ENCODE data around the gene GPC5. TPM values are rescaled to one million over a fixed set of nuclear protein-coding genes. Genes with fewer than 3 reads are reported as not detected.

The GPC5 gene
- total RNA-seq, 1 donor from 2014 or later = 2.5 TPM

GRCh38 chr13:91965511-91965910 is 567.1 kb downstream of the GPC5 start:
- ATAC-seq = no peak
- intact Hi-C loops (cut with DNase I) = no loop called here
- DNase-seq (ENCODE audit: low spot score) = no peak

GRCh38 chr13:91978571-91978970 is 580.1 kb downstream of the GPC5 start:
- ATAC-seq = no peak
- intact Hi-C loops (cut with DNase I) = no loop called here

GRCh38 chr13:91986761-91987483 is 588.5 kb downstream of the GPC5 start:
- no peak for ATAC-seq
- DNase-seq (ENCODE audit: low spot score) = no peak
- intact Hi-C loops (cut with DNase I) = loop anchor here (10.0 kb wide), 1 partner anchor 258 kb away; no protein-coding TSS in a partner anchor

More at GRCh38 chr13:91978571-91978970, 580.1 kb downstream of the GPC5 start:
- no peak for DNase-seq (ENCODE audit: low spot score)

- DNase-seq (ENCODE audit: low spot score) (no peak), ATAC-seq (no peak)
- intact Hi-C loops (cut with DNase I) = loop anchor here (10.0 kb wide), 1 partner anchor 256 kb away; no protein-coding TSS in a partner anchor
These were observed 589.9 kb downstream of the GPC5 start for GRCh38 chr13:91988331-91988730.

GRCh38 chr13:92012787-92013186 is 614.4 kb downstream of the GPC5 start:
- DNase-seq (ENCODE audit: low spot score) (no peak), ATAC-seq (no peak)
- intact Hi-C loops (cut with DNase I) = no loop called here

GRCh38 chr13:92017737-92018136 is 619.3 kb downstream of the GPC5 start:
- DNase-seq (ENCODE audit: low spot score) = no peak
- intact Hi-C loops (cut with DNase I) = no loop called here
- ATAC-seq = no peak

- ATAC-seq (no peak), DNase-seq (ENCODE audit: low spot score) (no peak)
- intact Hi-C loops (cut with DNase I) = no loop called here
These were observed 630.3 kb downstream of the GPC5 start for GRCh38 chr13:92028695-92029094.

- intact Hi-C loops (cut with DNase I) = no loop called here
- ATAC-seq = no peak
These were observed 631.2 kb downstream of the GPC5 start for GRCh38 chr13:92029641-92030040.

GRCh38 chr13:92038905-92039304 is 640.5 kb downstream of the GPC5 start:
- intact Hi-C loops (cut with DNase I) = no loop called here
- ATAC-seq = no peak
- DNase-seq (ENCODE audit: low spot score) = no peak

More at GRCh38 chr13:92029641-92030040, 631.2 kb downstream of the GPC5 start:
- DNase-seq (ENCODE audit: low spot score) = no peak

- no peak for DNase-seq (ENCODE audit: low spot score)
- no peak for ATAC-seq
- intact Hi-C loops (cut with DNase I) = no loop called here
These were observed 644.1 kb downstream of the GPC5 start for GRCh38 chr13:92042522-92042921.

GRCh38 chr13:92044351-92044750 is 645.9 kb downstream of the GPC5 start:
- intact Hi-C loops (cut with DNase I) = no loop called here
- DNase-seq (ENCODE audit: low spot score) (no peak), ATAC-seq (no peak)

GRCh38 chr13:92054389-92054788 is 656.0 kb downstream of the GPC5 start:
- intact Hi-C loops (cut with DNase I) = no loop called here
- DNase-seq (ENCODE audit: low spot score) (no peak), ATAC-seq (no peak)

GRCh38 chr13:92074658-92075057 is 676.2 kb downstream of the GPC5 start:
- intact Hi-C loops (cut with DNase I) = no loop called here
- ATAC-seq (no peak), DNase-seq (ENCODE audit: low spot score) (no peak)

GRCh38 chr13:92097337-92097903 is 699.0 kb downstream of the GPC5 start:
- ATAC-seq (no peak), DNase-seq (ENCODE audit: low spot score) (no peak)
- intact Hi-C loops (cut with DNase I) = no loop called here

- no peak for ATAC-seq
- no peak for DNase-seq (ENCODE audit: low spot score)
- intact Hi-C loops (cut with DNase I) = loop anchor here (10.0 kb wide), 1 partner anchor 197 kb away; no protein-coding TSS in a partner anchor
These were observed 703.4 kb downstream of the GPC5 start for GRCh38 chr13:92101801-92102200.

- DNase-seq (ENCODE audit: low spot score) (no peak), ATAC-seq (peak; percentile 57)
- intact Hi-C loops (cut with DNase I) = loop anchor here (10.0 kb wide), 1 partner anchor 199 kb away; no protein-coding TSS in a partner anchor
These were observed 705.3 kb downstream of the GPC5 start for GRCh38 chr13:92103689-92104153.

- no peak for DNase-seq (ENCODE audit: low spot score)
- ATAC-seq = no peak
- intact Hi-C loops (cut with DNase I) = no loop called here
These were observed 723.9 kb downstream of the GPC5 start for GRCh38 chr13:92122186-92122853.

- ATAC-seq (no peak), DNase-seq (ENCODE audit: low spot score) (no peak)
- intact Hi-C loops (cut with DNase I) = no loop called here
These were observed 728.0 kb downstream of the GPC5 start for GRCh38 chr13:92126399-92126798.

- DNase-seq (ENCODE audit: low spot score) = no peak
- intact Hi-C loops (cut with DNase I) = no loop called here
- no peak for ATAC-seq
These were observed 737.1 kb downstream of the GPC5 start for GRCh38 chr13:92135509-92135908.
